Transverse colon (tissue), 3 donors: ENCODE data around the gene C1QTNF6.

ENCODE experiments used
- POLR2A ChIP-seq: fragments of 450-650 bp; IDR thresholded peaks from one replicate; pipeline ENCODE4 v1.6.1; 2016; ENCODE audit warnings: antibody characterized with exemption, mild to moderate bottlenecking, moderate library complexity
- TF ChIP-seq, protein P1 (sequence below), 5 experiments: fragments of 200-600 bp in 3 of 5; fragments of 450-650 bp in 2 of 5; sonication (generic) in 3 of 5; IDR thresholded peaks; 1 replicate in 2 of 5; 2 replicates in 3 of 5; pipeline ENCODE4 v1.5.1; 2016 to 2017; ENCODE audit warnings: antibody characterized with exemption in 5 of 5, inconsistent platforms in 3 of 5, mild to moderate bottlenecking in 2 of 5, moderate library complexity in 1 of 5

GRCh38 chr22:37180531-37181231 is 7.4 kb downstream of the C1QTNF6 start:
- no peak for TF ChIP-seq POLR2A
- TF ChIP-seq, protein P1, sequence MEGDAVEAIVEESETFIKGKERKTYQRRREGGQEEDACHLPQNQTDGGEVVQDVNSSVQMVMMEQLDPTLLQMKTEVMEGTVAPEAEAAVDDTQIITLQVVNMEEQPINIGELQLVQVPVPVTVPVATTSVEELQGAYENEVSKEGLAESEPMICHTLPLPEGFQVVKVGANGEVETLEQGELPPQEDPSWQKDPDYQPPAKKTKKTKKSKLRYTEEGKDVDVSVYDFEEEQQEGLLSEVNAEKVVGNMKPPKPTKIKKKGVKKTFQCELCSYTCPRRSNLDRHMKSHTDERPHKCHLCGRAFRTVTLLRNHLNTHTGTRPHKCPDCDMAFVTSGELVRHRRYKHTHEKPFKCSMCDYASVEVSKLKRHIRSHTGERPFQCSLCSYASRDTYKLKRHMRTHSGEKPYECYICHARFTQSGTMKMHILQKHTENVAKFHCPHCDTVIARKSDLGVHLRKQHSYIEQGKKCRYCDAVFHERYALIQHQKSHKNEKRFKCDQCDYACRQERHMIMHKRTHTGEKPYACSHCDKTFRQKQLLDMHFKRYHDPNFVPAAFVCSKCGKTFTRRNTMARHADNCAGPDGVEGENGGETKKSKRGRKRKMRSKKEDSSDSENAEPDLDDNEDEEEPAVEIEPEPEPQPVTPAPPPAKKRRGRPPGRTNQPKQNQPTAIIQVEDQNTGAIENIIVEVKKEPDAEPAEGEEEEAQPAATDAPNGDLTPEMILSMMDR (IDR thresholded peaks at IDR 0.05) = no peak
